ENCODE measurements around the gene CIITA.

The CIITA gene

DNA sequence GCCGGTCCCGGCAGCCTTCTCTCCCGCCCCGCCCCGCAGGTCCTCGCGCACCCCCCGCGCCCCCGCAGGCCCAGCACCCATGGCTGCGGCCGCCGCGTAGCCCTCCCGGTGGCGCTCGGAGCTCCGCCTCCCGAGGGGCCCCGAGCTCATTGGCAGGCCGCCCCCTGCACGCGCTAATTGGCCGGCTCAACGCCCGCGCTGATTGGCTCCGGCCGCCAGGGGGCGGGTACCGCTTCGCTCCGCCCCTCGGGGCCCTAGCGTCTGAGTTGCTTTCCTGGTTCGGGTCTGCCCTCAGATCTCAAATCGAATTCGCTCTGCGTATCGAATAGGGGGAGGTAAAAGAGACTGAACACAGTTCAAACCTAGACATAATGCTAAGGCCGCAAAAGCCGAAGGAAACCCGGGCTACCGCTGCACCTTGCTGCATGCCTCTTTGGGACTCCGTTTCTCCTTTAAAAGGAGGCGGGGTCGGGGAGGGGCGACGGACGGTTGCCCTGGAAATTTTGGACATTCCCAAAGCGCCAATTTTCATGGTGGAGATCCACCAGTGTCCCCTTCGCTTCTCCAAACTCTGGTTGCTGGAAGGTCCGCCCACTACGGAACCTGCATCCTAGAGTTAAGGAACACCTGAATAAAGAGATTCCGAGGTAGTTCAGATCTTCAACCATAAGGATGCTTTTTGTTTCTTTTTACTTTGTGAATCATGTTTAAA is 65.5 kb downstream of the CIITA start, which contains the start of gene DEXI:
Gene DEXI (minus strand): TSS at position 117 of the 712 bp plus-strand sequence. CDS start 463 bp downstream, outside the sequence.
- peaks cover 30% of the 10 kb centered on the region for H3K79me2 ChIP-seq (ENCODE audit: control insufficient read depth, insufficient read depth, low read length)
- no peak within 1 kb of the TSS for H3K4ac ChIP-seq (ENCODE audit: low read depth, low read length)
- no peak within 1 kb of the TSS for H2AK5ac ChIP-seq (ENCODE audit: low read length)
- no peak within 1 kb of the TSS for H2BK120ac ChIP-seq (ENCODE audit: low read depth, low read length)
- peak within 1 kb of the TSS; percentile 95 for H3K4me2 ChIP-seq (ENCODE audit: low read length)
- no peak within 1 kb of the TSS for H3K23ac ChIP-seq (ENCODE audit: low read length)
- no peaks in the 10 kb centered on the region for H3K27me3 ChIP-seq (ENCODE audit: insufficient read depth, low read length, poor library complexity)
- peak within 1 kb of the TSS; percentile 80 for H3K9ac ChIP-seq (ENCODE audit: low read length)
- WGBS (ENCODE audit: extremely low coverage, insufficient coverage, low lambda C conversion rate): no CpG with 5 or more reads among the region's 55 CpGs
- no peak within 1 kb of the TSS for H4K8ac ChIP-seq (ENCODE audit: low read depth, low read length)
- H3K56ac ChIP-seq (ENCODE audit: low read length): peak within 1 kb of the TSS; percentile 84
- peak within 1 kb of the TSS; percentile 24 for H3K27ac ChIP-seq (ENCODE audit: low read depth, low read length)
- H4K5ac ChIP-seq (ENCODE audit: low read length): no peak within 1 kb of the TSS
- H2BK15ac ChIP-seq (replicated peaks; ENCODE audit: low read depth): no peak within 1 kb of the TSS
- H3K4me1 ChIP-seq (ENCODE audit: control insufficient read depth, low read depth, low read length): peaks cover 30% of the 10 kb centered on the region
- peaks cover 29% of the 10 kb centered on the region for H3K79me1 ChIP-seq (ENCODE audit: low read length)
- H2BK5ac ChIP-seq (ENCODE audit: low read length): no peak within 1 kb of the TSS
- peak; percentile 90 for DNase-seq
- no peaks in the 10 kb centered on the region for H3K36me3 ChIP-seq (ENCODE audit: control insufficient read depth, insufficient read depth, low read length)
- H3K4me3 ChIP-seq (ENCODE audit: low read length): peak within 1 kb of the TSS; percentile 64
- H3K18ac ChIP-seq (ENCODE audit: low read length): peak within 1 kb of the TSS; percentile 51

DNA sequence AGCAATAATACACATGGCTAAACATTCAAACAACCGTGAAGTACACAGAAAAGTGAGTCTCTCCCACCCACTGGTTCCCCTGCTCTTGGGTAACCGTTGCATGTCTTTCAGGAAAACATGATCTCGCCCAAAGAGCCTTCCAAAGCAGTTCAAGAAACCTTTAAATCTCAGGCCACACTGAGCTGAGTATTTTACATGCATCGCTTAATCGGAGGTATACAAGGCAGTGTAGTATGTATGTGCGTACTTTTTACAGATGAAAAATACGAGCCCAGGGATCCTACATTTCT is 66.0 kb downstream of the CIITA start:
- no peaks in the 10 kb centered on the region for H3K27me3 ChIP-seq (ENCODE audit: insufficient read depth, low read length, poor library complexity)
- H3K4me3 ChIP-seq (ENCODE audit: low read length): no peak overlapping the region
- no CpG with 5 or more reads among the region's 7 CpGs for WGBS (ENCODE audit: extremely low coverage, insufficient coverage, low lambda C conversion rate)
- peaks cover 31% of the 10 kb centered on the region for H3K4me1 ChIP-seq (ENCODE audit: control insufficient read depth, low read depth, low read length)
- H2BK5ac ChIP-seq (ENCODE audit: low read length): no peak overlapping the region
- DNase-seq: no peak
- no peak overlapping the region for H3K4me2 ChIP-seq (ENCODE audit: low read length)
- H3K36me3 ChIP-seq (ENCODE audit: control insufficient read depth, insufficient read depth, low read length): no peaks in the 10 kb centered on the region
- no peak overlapping the region for H2AK5ac ChIP-seq (ENCODE audit: low read length)
- no peak overlapping the region for H3K4ac ChIP-seq (ENCODE audit: low read depth, low read length)
- no peak overlapping the region for H4K8ac ChIP-seq (ENCODE audit: low read depth, low read length)
- no peak overlapping the region for H2BK15ac ChIP-seq (replicated peaks; ENCODE audit: low read depth)
- no peak overlapping the region for H2BK120ac ChIP-seq (ENCODE audit: low read depth, low read length)
- peaks cover 30% of the 10 kb centered on the region for H3K79me1 ChIP-seq (ENCODE audit: low read length)
- H4K5ac ChIP-seq (ENCODE audit: low read length): no peak overlapping the region
- H3K9ac ChIP-seq (ENCODE audit: low read length): no peak overlapping the region
- no peak overlapping the region for H3K18ac ChIP-seq (ENCODE audit: low read length)
- no peak overlapping the region for H3K56ac ChIP-seq (ENCODE audit: low read length)
- no peak overlapping the region for H3K27ac ChIP-seq (ENCODE audit: low read depth, low read length)
- peaks cover 31% of the 10 kb centered on the region for H3K79me2 ChIP-seq (ENCODE audit: control insufficient read depth, insufficient read depth, low read length)
- no peak overlapping the region for H3K23ac ChIP-seq (ENCODE audit: low read length)

DNA sequence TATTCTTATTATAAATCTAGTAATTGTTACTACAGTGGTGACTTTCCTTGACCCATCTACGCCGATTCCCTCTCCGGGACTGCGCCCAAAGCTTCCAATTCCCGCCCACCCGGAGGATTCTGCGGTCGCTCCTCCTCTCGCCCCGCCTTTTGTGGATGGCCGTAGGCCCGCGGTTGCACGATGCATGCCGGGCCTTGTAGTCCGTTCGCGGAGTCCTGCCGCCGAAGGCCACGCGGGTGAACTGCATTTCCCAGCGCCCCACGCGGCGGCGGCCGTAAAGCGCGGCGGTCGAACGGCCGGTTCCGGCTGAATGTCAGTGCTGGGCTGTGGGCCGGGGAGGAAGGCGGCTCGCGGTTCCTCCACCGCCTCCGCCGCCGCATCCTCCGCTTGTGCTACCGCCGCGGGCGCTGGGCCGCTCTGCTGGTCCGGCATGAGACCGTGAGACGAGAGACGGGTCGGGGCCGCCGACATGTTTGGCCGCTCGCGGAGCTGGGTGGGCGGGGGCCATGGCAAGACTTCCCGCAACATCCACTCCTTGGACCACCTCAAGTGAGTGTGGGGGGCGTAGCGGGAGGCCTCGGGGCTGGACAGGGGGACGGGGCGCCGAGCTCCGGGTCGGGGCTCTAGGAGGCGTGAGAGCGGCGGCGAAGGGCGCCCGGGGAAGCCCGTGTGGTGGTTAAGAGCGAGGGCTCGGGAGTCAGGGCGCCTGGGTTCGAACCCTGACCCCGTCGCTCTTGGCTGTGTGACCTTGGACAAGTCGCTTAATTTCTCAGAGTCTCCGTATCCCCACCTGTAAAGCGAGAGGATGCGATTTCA is 67.5 kb downstream of the CIITA start, which contains the start of gene CLEC16A:
Gene CLEC16A (plus strand): TSS at position 316 of the 816 bp plus-strand sequence. CDS start 154 bp downstream, at position 470.
- H2BK5ac ChIP-seq (ENCODE audit: low read length): no peak within 1 kb of the TSS
- no CpG with 5 or more reads among the region's 86 CpGs for WGBS (ENCODE audit: extremely low coverage, insufficient coverage, low lambda C conversion rate)
- no peak within 1 kb of the TSS for H4K8ac ChIP-seq (ENCODE audit: low read depth, low read length)
- H3K36me3 ChIP-seq (ENCODE audit: control insufficient read depth, insufficient read depth, low read length): no peaks in the 10 kb centered on the region
- H3K4me1 ChIP-seq (ENCODE audit: control insufficient read depth, low read depth, low read length): peaks cover 44% of the 10 kb centered on the region
- no peak within 1 kb of the TSS for H4K5ac ChIP-seq (ENCODE audit: low read length)
- no peaks in the 10 kb centered on the region for H3K27me3 ChIP-seq (ENCODE audit: insufficient read depth, low read length, poor library complexity)
- H3K4me3 ChIP-seq (ENCODE audit: low read length): peak within 1 kb of the TSS; percentile 32
- H2BK120ac ChIP-seq (ENCODE audit: low read depth, low read length): no peak within 1 kb of the TSS
- H3K79me2 ChIP-seq (ENCODE audit: control insufficient read depth, insufficient read depth, low read length): peaks cover 38% of the 10 kb centered on the region
- peak within 1 kb of the TSS; percentile 82 for H3K4me2 ChIP-seq (ENCODE audit: low read length)
- H3K4ac ChIP-seq (ENCODE audit: low read depth, low read length): peak within 1 kb of the TSS; percentile 17
- H3K27ac ChIP-seq (ENCODE audit: low read depth, low read length): no peak within 1 kb of the TSS
- peak within 1 kb of the TSS; percentile 69 for H3K18ac ChIP-seq (ENCODE audit: low read length)
- no peak within 1 kb of the TSS for H3K23ac ChIP-seq (ENCODE audit: low read length)
- peak within 1 kb of the TSS; percentile 68 for H3K56ac ChIP-seq (ENCODE audit: low read length)
- no peak within 1 kb of the TSS for H2BK15ac ChIP-seq (replicated peaks; ENCODE audit: low read depth)
- no peak within 1 kb of the TSS for H2AK5ac ChIP-seq (ENCODE audit: low read length)
- H3K79me1 ChIP-seq (ENCODE audit: low read length): peaks cover 39% of the 10 kb centered on the region
- peak; percentile 98 for DNase-seq
- peak within 1 kb of the TSS; percentile 51 for H3K9ac ChIP-seq (ENCODE audit: low read length)

DNA sequence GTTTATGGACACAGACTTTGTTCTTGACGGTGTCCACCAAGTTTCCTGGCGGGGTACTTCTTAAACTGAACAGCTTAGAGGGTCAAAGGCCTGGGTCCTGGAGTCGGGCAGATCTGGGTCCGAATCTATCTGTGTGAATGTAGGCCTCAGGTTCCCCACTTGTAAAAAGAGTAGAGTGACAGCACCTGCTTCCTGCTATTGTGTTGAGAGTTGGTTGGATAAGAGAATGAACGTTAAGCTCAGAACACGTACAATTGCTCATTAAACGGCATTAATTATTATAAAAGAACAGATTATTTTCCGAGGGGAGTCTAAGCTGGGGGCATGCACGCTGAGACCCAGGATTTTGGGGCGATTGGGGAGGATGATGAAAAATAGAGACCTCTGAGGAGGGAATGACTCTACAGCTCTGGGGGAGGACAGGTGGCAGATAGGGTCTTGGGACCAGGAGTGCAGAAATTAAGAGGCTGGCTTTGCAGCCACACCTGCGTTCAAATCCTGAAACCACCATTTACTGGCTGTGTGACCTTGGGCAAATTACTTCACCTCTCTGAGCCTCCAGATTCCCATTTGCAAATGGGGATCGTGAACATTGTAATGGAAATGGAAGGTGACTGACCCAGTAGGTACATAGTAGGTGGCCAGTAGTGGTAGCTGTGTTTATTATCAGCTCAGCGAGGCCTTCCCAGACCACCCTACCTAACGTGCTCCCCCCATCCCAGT is 68.2 kb downstream of the CIITA start:
- no peaks in the 10 kb centered on the region for H3K36me3 ChIP-seq (ENCODE audit: control insufficient read depth, insufficient read depth, low read length)
- no peaks in the 10 kb centered on the region for H3K27me3 ChIP-seq (ENCODE audit: insufficient read depth, low read length, poor library complexity)
- H3K56ac ChIP-seq (ENCODE audit: low read length): peak overlapping the region; percentile 68
- no peak overlapping the region for H2AK5ac ChIP-seq (ENCODE audit: low read length)
- DNase-seq: no peak
- H3K4me2 ChIP-seq (ENCODE audit: low read length): peak overlapping the region; percentile 82
- no peak overlapping the region for H4K5ac ChIP-seq (ENCODE audit: low read length)
- H2BK5ac ChIP-seq (ENCODE audit: low read length): no peak overlapping the region
- peaks cover 38% of the 10 kb centered on the region for H3K79me1 ChIP-seq (ENCODE audit: low read length)
- no CpG with 5 or more reads among the region's 14 CpGs for WGBS (ENCODE audit: extremely low coverage, insufficient coverage, low lambda C conversion rate)
- H3K23ac ChIP-seq (ENCODE audit: low read length): no peak overlapping the region
- H3K9ac ChIP-seq (ENCODE audit: low read length): peak overlapping the region; percentile 51
- no peak overlapping the region for H2BK120ac ChIP-seq (ENCODE audit: low read depth, low read length)
- no peak overlapping the region for H3K4ac ChIP-seq (ENCODE audit: low read depth, low read length)
- peak overlapping the region; percentile 32 for H3K4me3 ChIP-seq (ENCODE audit: low read length)
- H3K18ac ChIP-seq (ENCODE audit: low read length): no peak overlapping the region
- H3K79me2 ChIP-seq (ENCODE audit: control insufficient read depth, insufficient read depth, low read length): peaks cover 40% of the 10 kb centered on the region
- H3K4me1 ChIP-seq (ENCODE audit: control insufficient read depth, low read depth, low read length): peaks cover 51% of the 10 kb centered on the region
- H3K27ac ChIP-seq (ENCODE audit: low read depth, low read length): no peak overlapping the region
- no peak overlapping the region for H2BK15ac ChIP-seq (replicated peaks; ENCODE audit: low read depth)
- no peak overlapping the region for H4K8ac ChIP-seq (ENCODE audit: low read depth, low read length)

DNA sequence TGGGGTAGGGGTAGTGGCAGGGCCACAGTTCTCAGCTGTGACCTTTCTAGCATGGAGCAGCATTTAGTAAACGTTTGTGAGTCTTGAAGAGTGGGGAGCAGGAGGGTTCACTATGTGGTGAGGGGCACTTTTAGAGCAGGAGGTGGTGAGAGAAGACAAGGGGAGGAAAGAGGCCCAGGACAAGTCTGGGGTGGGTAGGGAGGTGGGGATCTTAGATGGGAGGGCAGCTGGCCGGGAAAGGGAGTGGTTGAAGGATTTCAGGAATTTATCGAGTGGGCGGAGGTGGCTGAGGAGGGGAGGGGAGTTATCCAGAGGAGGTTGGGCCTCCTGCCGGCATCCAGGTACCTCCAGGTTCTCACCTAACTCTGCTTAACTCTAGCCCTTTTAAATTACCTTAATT is 69.3 kb downstream of the CIITA start:
- Histone ChIP-seq H2BK120ac (ENCODE audit: low read depth, low read length) (peak overlapping the region; percentile 29), H3K36me3 (ENCODE audit: control insufficient read depth, insufficient read depth, low read length) (no peaks in the 10 kb centered on the region), H3K9ac (ENCODE audit: low read length) (peak overlapping the region; percentile 7), H3K18ac (ENCODE audit: low read length) (peak overlapping the region; percentile 25), H3K23ac (ENCODE audit: low read length) (no peak overlapping the region), H2BK15ac (replicated peaks; ENCODE audit: low read depth) (no peak overlapping the region), H3K27ac (ENCODE audit: low read depth, low read length) (peak overlapping the region; percentile 48), H3K79me1 (ENCODE audit: low read length) (peaks cover 33% of the 10 kb centered on the region), H3K4me3 (ENCODE audit: low read length) (no peak overlapping the region), H2BK5ac (ENCODE audit: low read length) (peak overlapping the region; percentile 0), H3K56ac (ENCODE audit: low read length) (peak overlapping the region; percentile 42), H3K79me2 (ENCODE audit: control insufficient read depth, insufficient read depth, low read length) (peaks cover 31% of the 10 kb centered on the region), H4K5ac (ENCODE audit: low read length) (no peak overlapping the region), H3K27me3 (ENCODE audit: insufficient read depth, low read length, poor library complexity) (no peaks in the 10 kb centered on the region), H2AK5ac (ENCODE audit: low read length) (no peak overlapping the region), H3K4ac (ENCODE audit: low read depth, low read length) (no peak overlapping the region), H4K8ac (ENCODE audit: low read depth, low read length) (no peak overlapping the region), H3K4me2 (ENCODE audit: low read length) (peak overlapping the region; percentile 1), H3K4me1 (ENCODE audit: control insufficient read depth, low read depth, low read length) (peaks cover 47% of the 10 kb centered on the region)
- peak; percentile 90 for DNase-seq
- WGBS (ENCODE audit: extremely low coverage, insufficient coverage, low lambda C conversion rate): no CpG with 5 or more reads among the region's 5 CpGs
